ENCODE measurements around the gene SLC15A3.

Gene SLC15A3

GRCh38 chr11:60927061-60927592 lies 24.8 kb downstream of the SLC15A3 start:
- no peak for DNase-seq

GRCh38 chr11:60926500-60926899 lies 25.5 kb downstream of the SLC15A3 start:
- DNase-seq, result no peak

- DNase-seq, result no peak
Observed at GRCh38 chr11:60925868-60926267, 26.1 kb downstream of the SLC15A3 start.

GRCh38 chr11:60924906-60925853 lies 26.8 kb downstream of the SLC15A3 start:
- no peak for DNase-seq

- DNase-seq, result peak; percentile 66
Observed at GRCh38 chr11:60924110-60924905, 27.7 kb downstream of the SLC15A3 start, which contains the start of gene TMEM132A. Gene TMEM132A, plus strand, starts transcription at chr11:60924460. Its CDS starts 174 bp downstream, at chr11:60924634.

GRCh38 chr11:60923800-60924109 lies 28.2 kb downstream of the SLC15A3 start:
- DNase-seq, result no peak

GRCh38 chr11:60923326-60923725 lies 28.6 kb downstream of the SLC15A3 start:
- DNase-seq, result no peak

- DNase-seq, result no peak
Observed at GRCh38 chr11:60922906-60923305, 29.1 kb downstream of the SLC15A3 start.

- no peak for DNase-seq
Observed at GRCh38 chr11:60921777-60922335, 30.1 kb downstream of the SLC15A3 start.

- DNase-seq, result no peak
Observed at GRCh38 chr11:60921259-60921658, 30.7 kb downstream of the SLC15A3 start.

- DNase-seq, result no peak
Observed at GRCh38 chr11:60919956-60920355, 32.0 kb downstream of the SLC15A3 start.

- no peak for DNase-seq
Observed at GRCh38 chr11:60919320-60919719, 32.7 kb downstream of the SLC15A3 start.

GRCh38 chr11:60918939-60919265 lies 33.1 kb downstream of the SLC15A3 start:
- no peak for DNase-seq

- DNase-seq, result no peak
Observed at GRCh38 chr11:60918251-60918938, 33.6 kb downstream of the SLC15A3 start.

GRCh38 chr11:60917267-60917666 lies 34.7 kb downstream of the SLC15A3 start:
- DNase-seq, result no peak

- DNase-seq, result no peak
Observed at GRCh38 chr11:60916669-60917206, 35.2 kb downstream of the SLC15A3 start.

- DNase-seq, result no peak
Observed at GRCh38 chr11:60915248-60915914, 36.6 kb downstream of the SLC15A3 start.

GRCh38 chr11:60914633-60915247 lies 37.2 kb downstream of the SLC15A3 start:
- DNase-seq, result no peak

- peak; percentile 96 for DNase-seq
Observed at GRCh38 chr11:60913793-60914632, 38.0 kb downstream of the SLC15A3 start, which contains the start of gene TMEM109. Gene TMEM109, plus strand, starts transcription at chr11:60914158. Its CDS starts 5,536 bp downstream, at chr11:60919694.

GRCh38 chr11:60912851-60913528 lies 39.0 kb downstream of the SLC15A3 start:
- no peak for DNase-seq
